KG1 (cell line): ENCODE measurements around the gene ABHD4.
"Not testable (repeated sequence)": the region's sequence is repeated elsewhere in the genome, so short reads cannot be mapped to it uniquely, and the experiment has no call there.

Source experiments
- DNase-seq: peaks from one replicate; lab custom pipeline; 2025; lab: John Stamatoyannopoulos, UW

Gene ABHD4

DNA sequence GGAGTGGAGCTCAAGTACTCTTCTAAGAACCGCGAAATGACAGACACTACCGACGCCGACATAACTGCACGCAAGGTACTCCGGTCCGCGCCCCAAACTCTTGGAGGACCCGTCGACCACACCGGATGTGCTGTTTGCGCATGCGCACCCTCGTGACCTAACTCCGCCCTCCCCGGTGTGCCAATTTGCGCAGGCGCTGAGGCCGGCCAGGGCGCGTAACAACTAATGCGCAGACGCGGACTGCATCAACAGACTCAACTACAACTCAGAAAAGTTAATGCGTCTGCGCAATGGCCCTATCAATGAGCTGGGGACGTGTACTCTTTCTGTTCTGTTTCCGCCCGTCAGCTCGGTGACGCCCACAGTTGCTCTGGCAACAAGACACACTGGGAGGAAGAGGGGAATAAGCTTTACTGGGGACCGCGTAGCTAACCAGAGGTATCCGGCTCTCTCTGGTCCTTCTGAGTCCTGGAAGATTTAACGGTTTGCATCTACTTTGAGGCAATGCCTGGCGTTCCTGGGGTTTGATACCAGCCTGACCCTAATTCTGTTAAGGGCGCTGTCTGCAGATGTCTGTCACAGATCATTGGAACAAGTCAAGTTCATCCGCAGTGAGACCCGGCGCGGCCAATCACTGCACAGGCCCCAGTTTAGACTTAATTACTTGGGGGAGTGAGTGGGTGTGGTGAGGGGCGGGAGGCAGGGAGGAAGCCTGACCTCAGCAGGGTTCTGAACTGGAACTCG lies 8.8 kb upstream of the ABHD4 start, which contains the start of gene DAD1:
Gene DAD1, minus strand, starts transcription at position 129 of the 744 bp plus-strand sequence. Its CDS starts 67 bp downstream, at position 62.
- peak; percentile 99 for DNase-seq

DNA sequence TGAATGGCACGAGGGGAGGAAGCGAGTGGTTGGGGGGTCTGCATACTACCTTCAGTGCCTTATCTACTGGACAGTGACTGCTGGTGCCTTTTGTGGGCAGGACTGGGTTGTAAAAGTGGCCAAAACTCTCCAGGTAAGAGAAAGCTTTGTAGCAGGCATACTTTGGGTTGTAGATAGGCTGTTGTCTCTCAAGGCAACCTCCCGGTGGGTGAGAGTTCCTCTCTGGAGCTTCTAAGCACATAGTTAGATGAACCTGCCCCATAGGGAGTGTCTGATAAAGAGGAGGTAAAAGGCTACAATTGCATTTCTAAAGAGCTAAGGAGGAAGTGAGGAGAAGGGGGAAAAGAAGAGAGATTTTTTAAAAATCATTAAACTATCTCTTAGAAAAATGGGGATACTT lies 4.9 kb upstream of the ABHD4 start:
- DNase-seq = no peak

DNA sequence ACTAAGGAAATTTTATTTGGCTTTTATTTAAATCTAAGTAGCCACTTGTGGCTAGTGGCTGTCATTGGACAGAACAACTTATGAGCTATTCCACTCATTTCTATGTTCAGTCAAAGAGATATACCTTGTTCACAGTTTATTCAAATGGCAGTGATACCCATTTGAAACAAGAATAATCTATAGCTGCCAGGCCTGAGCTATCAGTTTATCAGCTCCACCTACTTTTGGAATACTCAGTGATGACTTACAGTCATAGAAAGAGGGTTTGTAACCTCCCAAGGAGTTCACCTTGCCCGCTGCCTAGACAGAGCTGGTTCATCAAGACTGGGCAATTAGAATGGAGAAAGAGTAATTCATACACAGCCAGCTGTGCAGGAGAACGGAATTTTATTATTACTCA lies 4.5 kb upstream of the ABHD4 start:
- no peak for DNase-seq

DNA sequence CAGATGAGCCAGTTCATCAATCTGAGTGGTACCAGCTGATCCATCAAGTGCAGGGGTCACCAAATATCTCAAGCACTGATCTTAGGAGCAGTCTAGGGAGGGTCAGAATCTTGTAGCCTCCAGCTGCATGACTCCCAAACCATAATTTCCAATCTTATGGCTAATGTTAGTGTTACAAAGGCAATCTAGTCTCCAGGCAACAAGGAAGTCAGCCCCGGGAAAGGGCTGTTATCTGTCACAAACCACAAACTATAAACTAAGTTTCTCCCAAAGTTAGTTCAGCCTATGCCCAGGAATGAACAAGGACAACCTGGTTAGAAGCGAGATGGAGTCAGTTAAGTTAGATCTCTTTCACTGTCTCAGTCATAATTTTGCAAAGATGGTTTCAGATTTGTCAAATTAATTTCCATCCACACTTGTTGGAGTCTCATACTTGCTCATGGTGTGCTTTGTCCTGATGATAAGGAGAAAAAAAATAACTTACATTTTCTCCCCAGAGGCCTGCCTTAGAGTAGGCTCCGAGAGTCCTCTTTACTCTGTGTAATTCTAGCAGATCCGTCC lies 3.9 kb upstream of the ABHD4 start:
- DNase-seq = no peak

DNA sequence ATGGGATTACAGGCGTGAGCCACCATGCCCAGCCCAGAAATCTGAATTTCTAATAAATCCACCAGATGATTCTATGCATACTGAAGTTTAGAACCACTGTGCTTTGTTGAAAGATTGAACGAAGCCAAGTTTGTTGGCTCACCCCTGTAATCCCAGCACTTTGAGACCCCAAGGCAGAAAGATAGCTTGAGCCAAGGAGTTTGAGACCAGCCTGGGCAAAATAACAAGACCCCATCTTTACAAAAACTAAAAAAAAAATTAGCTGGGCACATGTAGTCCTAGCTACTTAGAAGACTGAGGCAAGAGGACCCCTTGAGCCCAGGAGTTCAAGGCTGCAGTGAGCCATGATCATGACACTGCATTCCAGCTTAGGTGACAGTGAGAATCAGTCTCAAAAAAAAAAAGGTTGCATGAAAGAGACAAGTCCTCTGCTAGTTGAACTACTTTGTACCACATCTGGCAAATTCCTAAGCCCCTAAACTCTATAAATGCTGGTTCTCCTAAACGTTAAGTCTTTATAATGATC lies 1.7 kb upstream of the ABHD4 start:
- DNase-seq = no peak

DNA sequence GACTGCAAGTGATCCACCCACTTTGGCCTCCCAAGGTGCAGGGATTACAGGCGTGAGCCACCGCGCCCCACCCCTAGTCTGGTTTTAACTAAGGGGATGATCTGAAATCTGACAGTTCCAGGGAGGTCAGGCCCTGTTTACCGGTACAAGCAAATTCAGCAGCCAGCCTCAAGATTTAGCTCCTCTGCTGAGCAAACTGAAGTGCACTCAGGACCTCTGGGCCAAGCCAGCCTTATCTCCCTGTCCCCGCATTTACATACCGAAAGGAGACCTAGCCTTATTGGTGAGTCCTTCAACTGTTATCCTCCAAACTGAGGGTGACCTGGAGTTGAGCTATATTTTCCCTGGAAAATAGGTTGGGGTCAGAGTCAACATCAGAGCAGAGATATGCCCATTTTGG lies 835 bp upstream of the ABHD4 start:
- DNase-seq = no peak

DNA sequence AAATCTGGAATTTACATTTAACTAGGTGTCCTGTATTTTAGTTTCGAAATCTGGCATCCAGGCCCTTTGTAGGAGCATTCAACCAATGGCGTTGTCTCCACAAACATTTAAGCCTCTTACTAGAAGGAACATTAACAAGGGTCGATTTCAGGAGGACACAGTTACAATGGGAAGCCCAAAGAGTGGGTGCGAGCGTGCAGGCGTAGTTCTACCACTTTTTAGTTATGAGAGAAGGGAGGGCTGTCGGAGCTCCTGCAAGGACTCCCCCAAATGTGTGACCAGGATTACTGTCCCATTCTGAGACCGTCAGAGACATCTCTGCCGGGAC lies 365 bp upstream of the ABHD4 start:
- DNase-seq = no peak

DNA sequence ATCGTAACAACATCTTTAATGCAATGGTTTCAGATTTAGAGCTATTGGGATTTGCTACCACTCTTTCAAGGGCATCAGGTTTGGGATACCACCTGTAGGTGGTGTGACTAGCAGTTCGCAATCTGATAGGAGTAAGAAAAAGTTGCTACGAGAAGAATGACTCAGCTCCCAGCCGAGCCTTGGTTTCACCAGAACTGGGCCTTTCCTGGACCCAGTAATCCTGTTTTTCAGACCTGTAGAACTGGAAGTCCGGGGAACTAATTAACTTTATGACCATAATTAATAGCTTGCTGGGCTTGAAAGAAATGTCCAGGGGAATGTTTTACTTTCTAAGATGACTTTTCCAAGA lies 770 bp downstream of the ABHD4 start:
- no peak for DNase-seq

DNA sequence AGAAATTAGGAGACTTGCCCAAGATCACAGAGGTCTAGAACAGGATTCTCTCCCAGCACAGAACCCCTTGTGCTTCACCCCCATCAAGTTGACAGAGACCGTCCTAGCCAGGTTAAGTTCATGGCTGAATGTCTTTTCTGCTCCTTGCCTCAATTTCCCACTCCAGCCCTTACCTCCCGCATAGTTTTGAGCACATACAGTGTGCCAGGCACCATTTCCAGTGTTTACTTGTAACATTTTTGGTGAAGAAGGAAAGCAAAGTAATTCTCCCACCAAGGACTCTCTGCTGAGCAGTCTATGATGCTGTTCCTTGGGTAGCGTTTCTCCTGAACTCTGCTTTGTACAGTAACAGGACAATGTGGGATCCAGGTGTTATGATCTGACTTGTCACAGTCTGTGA lies 1.2 kb downstream of the ABHD4 start:
- DNase-seq = no peak

DNA sequence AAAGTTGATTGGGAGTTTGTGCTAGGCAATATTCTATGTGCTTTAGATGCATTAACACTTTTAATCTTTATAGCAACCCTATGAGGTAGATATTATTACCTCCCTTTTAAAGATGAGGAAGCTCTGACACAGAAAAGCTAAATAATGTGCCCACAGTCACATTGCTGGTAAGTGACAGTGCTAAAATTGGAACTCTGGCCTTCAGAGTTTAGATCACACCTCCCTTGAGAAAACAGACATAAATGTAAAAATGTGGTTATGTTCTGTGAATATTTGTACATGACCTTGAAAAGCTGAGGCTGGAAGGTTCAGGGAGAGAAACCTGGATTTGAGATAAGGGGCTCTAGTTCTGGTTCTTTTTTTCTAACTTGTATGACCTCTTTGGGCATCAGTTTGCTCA lies 1.9 kb downstream of the ABHD4 start:
- DNase-seq = no peak

DNA sequence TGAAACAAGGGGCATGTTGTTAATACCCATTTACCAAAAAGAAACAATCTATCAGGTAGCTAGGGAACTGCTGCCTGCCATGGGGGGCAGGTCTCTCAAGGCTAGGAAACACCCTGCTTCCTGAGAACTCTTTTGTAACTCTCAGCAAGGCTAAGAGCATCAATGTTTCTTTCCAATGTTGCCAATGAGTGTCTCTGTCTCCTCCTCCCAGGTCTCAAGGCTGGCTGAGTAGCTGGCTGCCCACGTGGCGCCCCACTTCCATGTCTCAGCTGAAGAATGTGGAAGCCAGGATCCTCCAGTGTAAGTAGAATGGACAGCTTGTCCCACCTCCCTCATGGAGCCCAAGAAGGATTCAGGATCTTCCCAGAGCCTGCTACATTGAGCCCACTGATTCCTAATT lies 3.4 kb downstream of the ABHD4 start:
- no peak for DNase-seq

DNA sequence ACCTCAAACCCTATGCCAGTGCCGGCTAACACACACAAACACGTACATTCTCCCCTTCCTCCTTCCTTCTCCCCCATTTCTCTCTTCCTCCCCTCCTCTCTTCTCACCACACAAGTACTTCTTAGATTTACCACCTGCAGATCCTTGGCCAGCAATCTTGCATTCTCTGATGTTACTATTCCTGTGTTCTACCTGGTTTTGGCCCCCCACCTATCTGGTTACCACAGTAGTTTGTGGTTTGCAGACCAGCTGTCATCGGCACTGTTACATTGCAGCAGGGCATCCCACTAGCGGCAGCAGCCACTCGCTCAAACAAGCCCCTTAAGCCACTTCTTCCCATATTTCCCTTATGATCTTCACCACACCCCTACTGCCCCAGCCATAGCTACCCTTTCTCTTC lies 3.9 kb downstream of the ABHD4 start:
- DNase-seq = no peak

DNA sequence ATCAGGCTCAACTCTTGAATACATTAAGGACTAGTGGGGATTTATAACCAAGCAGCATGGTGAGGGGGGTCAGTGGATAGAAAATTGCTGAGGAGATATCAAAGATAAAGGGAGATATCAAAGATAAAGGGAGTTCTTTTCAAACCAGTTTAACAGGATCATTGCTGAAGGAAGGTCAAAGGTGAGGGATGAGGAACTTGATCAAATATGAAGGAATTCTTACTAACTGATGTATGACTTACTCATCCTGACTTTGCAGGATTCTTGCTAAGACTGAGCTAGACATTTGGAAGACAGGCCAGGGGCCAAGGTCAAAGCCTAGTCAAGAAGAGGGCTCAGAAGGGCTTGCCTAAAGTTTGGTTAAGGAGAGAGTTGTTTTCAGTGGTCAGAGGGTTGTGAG lies 4.8 kb downstream of the ABHD4 start:
- DNase-seq = no peak

DNA sequence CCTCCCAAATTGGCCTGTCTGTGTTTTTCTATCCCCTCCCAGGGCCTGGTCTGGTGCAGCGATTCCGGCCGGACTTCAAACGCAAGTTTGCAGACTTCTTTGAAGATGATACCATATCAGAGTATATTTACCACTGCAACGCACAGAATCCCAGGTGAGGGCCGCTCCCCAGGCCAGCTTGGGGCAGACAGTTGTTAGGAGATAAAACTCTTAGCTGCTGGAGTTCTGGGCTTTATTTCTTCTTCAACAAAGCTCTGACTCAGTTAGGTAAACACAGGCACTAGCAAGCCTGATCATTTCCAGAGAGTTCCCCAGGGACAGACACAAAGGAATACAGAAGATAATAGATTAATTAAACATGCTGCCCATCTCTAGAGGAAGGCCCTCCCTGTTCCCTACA lies 8.3 kb downstream of the ABHD4 start:
- no peak for DNase-seq

DNA sequence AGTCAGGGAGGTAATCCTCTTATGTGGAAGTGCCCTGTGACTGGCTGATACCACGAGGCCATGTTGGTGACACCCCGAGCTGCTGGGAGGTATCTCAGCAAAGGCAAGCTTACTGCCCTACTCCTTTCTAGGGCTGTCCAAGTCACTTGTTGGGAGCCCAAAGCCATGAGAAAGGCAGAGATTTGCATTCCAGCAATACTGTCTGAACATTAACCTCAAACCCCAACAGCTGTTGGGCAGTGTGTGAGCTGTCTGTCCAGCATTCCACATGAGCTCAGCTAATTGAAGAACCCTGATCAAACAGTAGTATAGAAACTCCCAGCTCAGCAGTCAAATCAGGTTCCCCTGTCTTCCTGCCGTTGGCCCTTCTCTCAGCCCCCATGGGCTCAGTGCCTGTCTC lies 9.2 kb downstream of the ABHD4 start:
- no peak for DNase-seq

DNA sequence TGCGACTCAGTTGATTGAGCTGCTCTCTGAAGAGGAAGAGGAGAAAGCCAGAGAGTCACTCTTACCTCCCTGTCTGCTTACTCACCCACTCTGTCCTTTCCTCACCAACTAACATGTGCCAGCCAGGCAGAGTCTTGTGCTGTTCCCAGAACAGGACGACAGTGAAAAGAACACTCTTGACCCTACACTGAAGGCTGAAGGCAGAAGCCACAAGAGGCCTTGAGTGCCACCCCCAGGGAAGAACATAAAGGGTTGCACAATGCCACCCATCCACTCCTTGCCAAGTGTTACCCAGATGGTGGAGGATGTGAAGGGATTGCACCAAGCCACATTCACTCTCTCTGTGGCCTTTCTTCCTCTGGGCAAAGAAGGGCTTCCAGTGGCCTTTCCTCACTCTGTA lies 12.8 kb downstream of the ABHD4 start:
- DNase-seq = no peak

DNA sequence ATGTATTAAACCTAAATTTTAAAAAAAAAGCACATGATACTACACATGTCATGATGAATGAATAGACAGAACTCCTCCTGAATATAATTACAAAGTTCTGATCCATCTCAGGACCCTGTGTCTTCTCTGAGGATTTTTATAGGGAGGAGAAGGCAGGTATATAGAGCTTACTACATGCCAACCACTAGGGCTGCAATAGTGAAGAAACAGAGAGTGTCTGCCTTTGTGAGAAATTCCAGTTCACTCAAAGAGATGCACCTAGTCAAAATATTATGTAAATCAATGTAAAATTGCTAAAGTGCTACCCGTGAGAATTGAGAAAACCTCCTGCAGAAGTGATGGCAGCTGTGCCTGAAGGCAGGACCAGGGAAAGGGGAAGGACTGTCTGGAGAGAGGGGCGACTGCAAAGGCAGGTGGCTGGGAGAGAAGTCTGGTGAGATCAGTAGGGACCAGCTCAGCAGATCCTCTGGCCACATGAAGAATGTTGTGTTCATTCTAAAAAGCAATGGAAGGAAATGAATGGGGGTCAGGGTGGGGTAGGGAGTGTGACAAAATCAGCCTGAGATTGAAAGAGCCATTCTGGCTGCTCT lies 15.1 kb downstream of the ABHD4 start:
- no peak for DNase-seq

DNA sequence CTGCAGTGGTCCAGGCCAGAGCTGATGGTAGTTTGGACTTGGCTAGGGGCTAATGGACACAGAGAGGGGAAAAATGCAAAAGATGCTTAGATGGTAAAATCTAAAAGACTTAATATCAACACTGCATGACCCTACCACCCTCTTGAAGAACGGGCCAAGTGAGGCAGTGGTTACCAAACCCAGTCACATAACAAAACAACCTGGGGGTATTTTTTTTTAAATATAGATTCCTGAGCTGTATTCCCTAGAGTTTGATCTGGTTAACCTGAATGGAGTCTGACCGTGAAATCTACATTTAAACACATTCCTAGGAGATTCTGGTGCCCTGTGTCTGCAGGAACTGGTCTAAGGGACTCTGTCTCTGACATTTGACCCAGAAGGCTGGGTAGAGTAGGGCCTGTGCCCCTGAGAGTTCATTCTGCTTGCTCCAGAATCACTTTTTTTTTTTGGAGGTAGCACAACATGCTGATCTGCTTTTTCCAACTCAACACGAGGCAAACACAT lies 15.7 kb downstream of the ABHD4 start:
- DNase-seq = no peak

DNA sequence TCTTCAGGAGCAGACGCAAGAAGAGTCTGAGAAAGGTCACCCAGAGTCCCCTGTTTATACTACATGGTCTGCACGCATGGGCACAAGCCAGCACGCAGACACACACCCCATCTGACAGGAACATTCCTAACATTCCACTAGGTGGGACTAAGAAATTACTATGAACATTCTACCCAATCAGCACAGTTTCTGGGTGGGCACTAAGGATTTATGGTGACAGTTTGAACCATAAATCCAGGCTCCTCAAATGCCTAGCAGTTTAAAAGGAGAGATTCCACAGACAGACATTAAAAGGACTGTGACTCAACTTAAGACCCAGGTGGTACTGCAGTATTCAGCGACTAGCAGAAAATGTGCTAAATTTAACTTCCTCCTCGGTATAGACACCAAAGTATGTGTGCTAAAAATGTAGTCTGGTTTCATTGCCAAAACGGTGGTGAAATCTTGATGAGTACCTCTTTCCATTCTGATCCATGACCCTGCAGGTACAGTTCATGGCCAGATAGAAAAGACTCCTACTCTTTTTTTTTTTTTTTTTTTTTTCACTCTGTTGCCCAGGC lies 16.2 kb downstream of the ABHD4 start:
- DNase-seq = no peak

DNA sequence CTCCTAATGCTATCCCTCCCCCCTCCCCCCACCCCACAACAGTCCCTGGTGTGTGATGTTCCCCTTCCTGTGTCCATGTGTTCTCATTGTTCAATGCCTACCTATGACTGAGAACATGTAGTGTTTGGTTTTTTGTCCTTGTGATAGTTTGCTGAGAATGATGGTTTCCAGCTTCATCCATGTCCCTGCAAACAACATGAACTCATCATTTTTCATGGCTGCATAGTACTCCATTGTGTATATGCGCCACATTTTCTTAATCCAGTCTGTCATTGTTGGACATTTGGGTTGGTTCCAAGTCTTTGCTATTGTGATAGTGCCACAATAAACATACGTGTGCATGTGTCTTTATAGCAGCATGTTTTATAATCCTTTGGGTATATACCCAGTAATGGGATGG lies 17.7 kb downstream of the ABHD4 start:
- DNase-seq = not testable (repeated sequence)

DNA sequence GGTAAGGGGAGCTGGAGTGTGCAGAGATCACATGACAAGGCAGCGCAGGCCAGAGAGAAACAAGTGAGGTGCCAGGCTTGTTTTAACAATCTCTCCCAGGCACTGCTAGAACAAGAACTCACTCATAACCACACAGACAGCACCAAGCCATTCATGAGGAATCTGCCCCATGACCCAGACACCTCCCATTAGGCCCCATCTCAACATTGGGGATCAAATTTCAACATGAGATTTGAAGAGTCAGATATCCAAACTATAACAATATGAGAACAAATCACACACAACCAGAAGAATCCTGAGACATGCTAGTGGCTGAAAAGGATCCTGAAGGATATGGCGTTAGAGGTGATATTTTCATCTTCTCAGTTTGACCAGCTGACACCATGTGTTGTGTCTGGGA lies 24.2 kb downstream of the ABHD4 start:
- no peak for DNase-seq

DNA sequence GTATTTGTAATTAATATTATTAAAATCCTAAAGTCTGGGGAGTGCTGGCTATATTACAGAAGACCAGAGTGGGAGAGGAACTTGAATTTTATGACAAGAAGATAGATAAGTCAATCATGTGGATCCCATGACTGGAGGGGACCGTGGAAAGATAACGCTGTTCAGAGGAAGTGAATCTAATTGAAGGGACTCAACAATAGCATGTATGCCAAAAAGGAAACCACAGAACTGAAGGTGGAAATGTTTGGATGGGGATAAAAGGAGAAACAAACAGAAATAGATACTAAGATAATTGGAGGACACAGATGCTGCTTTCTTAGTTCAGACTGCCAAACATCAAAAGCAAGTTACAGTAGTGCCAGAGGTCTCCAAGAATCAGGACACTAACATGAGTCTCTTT lies 24.9 kb downstream of the ABHD4 start:
- DNase-seq = no peak

DNA sequence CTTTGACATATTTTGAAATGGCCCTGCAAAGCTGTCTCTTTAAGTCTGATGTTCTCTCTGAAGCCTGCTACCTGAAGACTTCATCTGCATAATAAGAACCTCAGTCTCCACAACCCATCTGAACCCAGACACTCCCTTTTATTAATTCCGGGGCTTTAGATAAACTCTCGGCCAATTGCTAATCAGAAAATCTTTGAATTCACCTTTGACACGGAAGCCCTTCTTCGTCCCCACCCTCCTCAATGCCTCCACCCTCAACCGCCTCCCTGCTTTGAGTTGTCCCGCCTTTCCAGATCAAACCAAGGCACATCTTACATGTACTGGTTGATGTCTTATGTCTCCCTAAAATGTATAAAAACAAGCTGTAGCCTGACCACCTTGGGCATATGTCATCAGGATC lies 28.5 kb downstream of the ABHD4 start:
- DNase-seq = no peak
